DLD1 (cell line): ENCODE results near the gene CCNH.

Experiments used
- in situ Hi-C: cut with HindIII; loops from 2 replicates; pipeline ENCODE4 v1.10.0; 2017; ENCODE audit warnings: low sequenced_read_pairs

Gene CCNH

DNA sequence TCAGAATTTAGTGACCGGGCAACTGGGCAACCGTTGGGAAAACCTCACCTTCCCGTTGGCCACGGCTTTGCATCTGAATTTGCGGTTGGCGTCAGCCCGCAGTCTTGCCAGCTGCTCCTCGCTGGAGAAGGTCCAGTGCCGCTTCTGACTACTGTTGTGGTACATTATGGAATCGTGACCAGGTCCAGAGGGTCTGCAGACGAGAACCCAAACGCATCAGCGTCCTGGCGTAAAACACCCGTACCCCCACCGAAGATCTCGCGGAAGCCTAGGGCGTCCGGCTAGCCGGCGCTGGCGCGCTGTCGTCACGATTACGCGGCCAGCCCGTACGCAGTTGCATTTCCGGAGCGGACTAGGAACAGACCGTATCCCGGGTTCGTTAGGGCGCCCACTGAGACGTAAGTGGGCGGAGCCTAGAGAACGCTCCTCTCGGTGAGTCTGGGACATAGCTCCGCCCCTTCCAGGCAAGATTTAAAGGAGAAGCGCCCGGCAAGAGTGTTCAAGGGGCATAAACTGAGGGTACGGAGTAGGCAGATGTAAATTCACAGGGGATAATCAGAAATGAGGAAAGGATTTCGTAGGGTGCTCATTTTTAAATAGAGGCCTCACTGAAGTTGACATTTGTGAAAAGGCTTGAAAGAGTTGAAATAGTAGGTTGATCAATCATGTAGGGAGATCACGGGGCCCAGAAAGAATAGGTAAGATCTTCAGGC is at the start of gene CCNH:
CCNH (minus strand) TSS at position 301 of the 713 bp plus-strand sequence; CDS start at position 165, 136 bp downstream.
- in situ Hi-C loops = no loop called here

DNA sequence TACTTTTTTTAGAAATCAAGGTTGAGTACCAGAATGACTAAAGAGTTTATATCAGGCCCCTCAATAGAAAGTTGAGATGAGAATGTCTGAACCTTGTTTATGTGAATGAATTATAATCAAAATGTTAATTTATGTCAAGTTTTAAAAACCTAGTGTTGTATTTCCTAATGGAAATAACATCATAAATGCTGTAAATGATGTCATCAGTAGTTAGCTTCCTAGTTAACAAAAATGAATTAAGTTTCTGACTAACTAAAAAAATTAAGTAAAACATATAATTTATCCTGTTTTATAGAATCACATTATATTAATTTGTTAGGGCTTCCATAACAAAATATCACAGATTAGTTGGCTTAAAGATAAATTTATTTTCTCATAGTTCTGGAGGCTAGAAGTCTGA is 45.0 kb upstream of the CCNH start:
- in situ Hi-C loops = no loop called here

DNA sequence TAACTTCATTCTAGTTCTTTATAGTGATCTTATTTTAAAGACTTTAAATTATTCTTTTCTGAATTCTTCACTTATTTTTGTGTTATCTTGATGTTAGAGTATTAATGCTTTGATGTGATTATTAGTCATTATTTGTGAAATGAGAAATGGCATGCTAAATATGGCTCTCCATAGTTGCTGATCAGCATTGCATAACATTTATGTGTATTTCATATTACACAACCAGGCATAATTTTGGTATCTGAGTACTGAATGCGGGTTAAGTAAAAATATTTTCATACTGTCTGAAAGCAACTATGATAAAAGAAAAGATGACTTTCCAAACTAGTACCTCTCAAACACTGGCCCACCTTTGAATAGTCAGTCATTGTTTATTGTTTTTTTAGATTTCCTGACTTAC is 41.1 kb upstream of the CCNH start:
- in situ Hi-C loops = no loop called here

DNA sequence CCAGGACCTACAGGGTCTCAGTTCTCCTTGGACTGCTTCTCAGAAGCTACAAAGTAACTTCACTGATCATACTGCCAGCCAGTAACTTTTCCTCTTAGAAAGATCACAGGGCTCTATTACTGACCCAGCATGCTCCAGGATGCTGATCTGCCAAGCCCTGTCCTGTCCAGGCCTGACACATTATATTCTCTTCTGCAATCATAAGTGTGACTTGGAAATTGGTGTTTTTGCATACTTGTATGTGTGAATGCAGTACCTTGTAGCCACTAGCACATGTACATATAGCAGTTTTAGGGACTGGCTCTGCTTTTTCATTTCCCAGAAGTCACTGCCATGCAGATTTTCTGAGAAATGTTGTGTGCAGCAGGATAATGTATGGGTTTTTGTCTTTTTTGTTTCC is 40.1 kb upstream of the CCNH start:
- in situ Hi-C loops = no loop called here

DNA sequence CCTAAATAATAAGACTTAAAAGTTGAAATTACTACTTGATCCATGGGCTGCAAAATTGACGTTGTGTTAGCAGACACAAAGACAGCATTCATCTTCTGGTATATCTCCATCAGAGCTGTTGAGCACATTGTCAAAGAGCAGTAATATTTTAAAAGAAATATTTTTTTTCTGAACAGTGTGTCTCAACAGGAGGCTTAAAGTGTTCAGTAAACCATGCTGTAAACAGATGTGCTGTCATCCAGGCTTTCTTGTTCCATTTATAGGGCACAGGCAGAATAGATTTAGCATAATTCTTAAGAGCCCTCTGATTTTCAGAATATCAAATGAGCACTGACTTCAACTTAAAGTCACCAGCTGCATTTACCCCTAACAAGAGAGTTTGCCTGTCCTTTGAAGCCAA is 29.7 kb upstream of the CCNH start:
- in situ Hi-C loops = no loop called here

DNA sequence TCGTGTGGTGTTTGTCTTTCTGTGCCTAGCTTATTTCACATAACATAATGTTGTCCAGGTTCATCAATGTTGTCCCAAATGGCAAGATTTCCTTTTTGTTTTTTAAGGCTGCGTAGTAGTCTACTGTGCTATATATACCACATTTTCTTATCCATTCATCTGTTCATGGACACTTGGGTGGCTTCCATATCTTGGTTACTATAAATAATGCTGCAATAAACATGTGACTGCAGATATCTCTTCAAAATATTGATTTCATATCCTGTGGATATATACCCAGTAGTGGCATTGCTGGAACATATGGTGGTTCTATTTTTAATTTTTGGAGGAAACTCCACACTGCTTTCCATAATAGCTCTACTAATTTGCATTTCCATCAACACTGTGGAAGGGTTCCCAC is 25.5 kb upstream of the CCNH start:
- in situ Hi-C loops = no loop called here

DNA sequence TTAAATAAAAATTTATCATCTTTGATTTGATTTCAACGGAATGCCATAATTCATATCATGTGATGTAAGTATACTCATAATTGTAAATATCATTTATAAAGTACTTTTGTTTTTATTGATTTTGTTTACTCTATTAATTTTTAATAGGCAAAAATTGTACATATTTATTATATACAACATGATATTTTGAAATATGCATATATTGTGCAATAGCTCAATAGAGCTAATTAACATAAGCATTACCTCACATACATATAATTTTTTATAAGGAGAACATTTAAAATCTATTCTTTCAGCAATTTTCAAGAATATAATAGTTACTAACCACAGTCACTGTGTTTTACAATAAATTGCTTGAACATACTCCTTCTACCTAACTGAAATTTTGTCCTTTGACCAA is 25.0 kb upstream of the CCNH start:
- in situ Hi-C loops = no loop called here

DNA sequence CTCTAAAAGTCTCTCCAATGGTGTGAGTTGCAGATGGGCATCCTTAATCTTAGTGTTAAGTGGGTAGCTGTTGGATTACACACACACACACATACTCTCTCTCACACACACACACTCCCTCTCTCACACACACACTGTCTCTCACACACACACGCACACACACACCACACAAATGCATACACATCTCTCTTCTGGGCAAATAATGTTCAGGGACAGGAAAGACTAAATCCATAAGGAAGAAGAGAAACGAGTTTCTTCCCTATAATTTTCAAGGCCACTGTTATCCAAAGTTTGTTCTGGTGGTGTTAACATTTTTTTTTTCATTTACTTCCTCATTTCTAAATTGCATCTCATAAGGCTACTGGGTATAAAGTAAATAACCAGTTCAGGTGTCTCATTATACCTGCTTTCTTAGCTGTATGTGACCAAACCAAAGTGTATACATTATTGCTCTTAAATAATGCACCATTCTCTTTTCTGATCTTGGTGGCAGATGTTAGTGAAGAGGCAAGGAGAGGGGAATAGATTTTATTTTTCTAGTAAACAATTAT is 22.5 kb upstream of the CCNH start:
- in situ Hi-C loops = no loop called here

DNA sequence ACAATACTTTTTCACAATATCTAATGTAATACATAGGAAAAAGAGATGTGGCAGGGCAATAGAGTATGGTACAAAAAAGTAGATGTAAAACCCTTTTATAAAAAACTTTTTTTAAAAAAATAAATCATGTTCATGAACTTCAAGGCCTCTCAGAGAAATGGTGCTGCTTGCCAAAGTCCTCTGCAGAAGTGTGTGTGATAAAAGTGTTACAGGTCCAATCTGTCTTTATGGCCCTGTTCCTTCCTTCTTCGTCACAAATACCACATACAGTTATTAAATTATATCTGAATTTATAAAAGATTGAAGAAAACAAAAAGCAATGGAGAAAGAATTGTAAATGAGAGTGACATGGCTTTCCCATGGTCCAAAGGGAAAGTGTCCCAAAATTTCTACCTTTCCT is 21.7 kb upstream of the CCNH start:
- in situ Hi-C loops = no loop called here

DNA sequence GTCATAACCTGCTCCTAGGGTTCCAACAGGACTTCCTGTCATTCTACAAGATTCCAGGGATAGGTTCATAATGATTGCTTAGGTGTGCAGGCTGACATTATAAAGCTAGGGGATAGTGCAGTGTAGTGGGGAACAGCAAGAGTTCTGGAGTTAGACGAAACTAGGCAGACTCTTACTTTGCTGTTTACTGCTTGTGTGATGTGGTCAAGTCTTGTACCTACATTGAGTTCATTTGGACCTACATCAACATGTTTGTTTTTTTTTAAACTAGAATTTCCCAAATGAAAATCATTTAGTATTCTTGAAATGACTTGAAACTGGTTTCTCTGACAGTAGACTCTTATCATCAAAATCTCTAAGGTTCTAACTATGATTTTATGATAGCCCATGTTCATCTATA is 21.2 kb upstream of the CCNH start:
- in situ Hi-C loops = no loop called here

DNA sequence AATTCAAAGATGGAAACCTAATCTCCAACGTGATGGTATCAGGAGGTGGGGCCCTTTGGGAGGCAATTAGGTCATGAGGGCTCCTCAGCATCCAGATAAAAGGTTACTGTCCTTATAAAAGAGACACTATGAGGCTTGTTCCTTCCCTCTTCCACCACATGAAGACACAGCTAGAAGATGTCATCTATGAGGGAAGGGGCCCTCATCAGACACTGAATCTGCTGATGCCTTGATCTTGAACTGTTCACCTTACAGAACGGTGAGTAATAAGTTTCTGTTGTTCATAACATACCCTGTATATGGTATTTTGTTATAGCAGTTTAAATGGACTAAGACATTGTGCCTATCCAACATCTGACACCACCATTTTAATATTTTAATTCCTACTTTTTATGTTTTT is 19.7 kb upstream of the CCNH start:
- in situ Hi-C loops = no loop called here

DNA sequence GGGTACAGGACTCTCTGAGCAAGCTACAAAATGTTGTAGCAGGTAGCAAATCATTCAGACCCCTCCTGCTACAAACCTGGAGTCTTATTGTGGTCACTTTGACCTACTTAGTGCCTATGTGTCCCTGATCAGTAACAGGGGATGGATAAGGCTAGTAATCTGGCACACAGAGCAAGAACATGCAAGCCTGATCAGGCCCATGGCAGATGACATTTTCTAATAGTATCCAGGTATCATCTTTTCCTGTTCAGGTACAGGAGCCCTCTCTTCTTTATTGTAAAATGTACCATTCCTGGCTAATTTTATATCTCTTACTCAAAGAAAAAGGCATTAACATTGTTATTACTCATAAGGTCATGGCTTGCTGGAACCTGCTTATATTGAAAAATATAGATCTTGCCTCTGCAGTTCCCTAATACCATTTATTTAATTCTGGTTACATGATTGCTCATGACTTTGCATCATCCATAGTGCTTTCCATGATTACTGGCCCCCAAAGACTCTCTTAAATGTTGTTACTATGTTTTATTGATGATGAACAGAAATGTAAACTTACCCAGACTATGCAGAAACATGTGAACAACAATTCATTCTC is 18.2 kb upstream of the CCNH start:
- in situ Hi-C loops = no loop called here

DNA sequence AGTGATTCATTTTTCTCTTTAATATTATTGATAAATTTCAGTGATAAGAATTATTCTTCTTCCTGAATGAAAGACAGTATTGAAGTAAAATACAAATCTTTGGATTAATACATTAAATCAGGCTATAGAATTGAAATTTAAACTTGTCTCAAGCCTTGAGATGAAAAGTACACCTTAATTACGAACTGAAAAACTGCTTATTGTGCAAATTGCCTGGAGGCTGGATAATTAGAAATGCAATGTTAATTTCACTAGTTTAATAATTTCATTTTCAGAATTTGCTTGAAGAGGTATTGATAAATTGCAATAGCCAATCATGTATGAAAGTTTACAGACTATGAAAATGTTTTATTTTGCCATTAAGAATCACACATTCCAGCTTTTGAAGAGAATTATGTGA is 11.0 kb upstream of the CCNH start:
- in situ Hi-C loops = no loop called here

DNA sequence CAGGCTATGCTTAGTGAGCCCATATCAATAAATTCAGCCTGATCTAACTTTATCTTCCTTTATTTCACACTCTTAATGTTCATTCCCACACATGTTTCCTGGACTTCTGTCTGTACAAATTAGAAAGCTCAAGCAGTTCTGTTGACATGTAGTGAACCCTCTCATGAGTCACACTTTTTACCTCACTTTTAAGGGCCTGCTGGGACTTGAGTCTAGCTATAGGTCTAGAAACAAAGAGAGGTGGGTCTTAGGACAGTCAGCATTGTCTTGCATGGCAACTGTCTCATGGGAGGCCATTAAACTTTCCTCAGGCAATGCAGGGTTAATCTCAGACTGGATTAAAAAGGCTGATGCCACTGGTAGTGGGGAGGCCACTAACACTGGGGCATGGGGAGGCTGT is 8.6 kb upstream of the CCNH start:
- in situ Hi-C loops = no loop called here

DNA sequence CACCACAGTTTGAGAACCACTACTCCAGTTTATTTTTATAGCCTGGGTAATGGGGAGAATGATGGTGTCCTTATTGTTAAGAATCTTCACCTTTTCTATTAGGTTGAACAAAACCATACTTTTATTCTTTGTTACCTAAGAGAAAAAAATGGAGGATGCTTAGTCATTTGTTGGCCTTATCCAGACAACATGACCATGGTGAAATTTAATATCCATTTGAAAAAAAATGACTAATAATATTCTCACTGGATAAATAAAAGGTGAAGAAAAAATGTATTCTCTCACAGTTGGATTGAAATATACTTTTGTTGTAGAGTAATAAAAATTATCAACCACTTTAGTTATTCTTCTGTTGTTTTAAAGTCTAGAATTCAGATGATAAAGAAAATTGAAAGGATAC is 5.8 kb upstream of the CCNH start:
- in situ Hi-C loops = no loop called here

DNA sequence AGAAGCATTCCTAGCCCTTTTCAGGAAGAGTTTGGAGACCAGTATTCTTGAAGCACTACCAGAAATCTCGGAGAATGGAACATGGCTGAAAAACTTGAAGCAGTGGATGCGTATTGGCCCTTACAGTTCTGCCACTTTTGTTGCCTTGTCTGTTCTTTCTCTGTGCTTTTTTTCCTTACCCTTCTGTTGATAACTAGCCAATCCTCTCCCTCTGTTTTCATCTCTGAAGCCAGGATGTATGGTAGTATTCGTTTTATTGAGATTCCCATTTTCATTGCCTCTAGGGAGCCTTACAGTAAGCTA is 564 bp upstream of the CCNH start:
- in situ Hi-C loops = no loop called here

DNA sequence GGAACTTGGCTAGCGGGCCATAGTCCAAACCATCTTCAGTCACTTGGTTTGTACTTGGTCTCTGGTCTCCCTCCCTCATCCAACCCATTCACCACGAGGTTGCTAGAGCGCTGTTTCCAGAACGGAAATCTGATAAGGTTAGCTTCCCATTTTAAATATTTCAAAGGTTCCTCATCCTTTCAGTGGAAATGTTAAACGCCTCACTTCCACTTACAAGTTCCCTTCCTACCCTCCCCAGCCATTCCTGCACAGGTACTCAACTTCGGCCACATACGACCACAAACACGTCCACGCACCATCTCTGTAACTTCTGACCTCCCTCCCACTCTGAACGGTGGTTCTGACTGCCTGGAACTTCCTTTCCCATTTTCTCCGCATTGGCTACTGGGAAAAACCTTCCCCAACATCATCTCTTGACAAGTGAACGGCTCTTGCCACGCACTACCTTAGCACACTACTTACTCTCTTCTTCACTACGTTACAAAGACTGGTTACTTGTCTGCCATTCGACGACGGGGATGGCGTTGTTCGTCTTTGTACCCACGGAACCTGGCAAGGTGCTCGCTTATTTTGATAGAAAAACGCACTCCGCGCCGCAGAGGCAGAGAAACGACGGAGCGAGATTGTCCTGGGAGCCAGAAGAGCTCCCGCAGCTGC is 629 bp downstream of the CCNH start:
- in situ Hi-C loops = no loop called here

DNA sequence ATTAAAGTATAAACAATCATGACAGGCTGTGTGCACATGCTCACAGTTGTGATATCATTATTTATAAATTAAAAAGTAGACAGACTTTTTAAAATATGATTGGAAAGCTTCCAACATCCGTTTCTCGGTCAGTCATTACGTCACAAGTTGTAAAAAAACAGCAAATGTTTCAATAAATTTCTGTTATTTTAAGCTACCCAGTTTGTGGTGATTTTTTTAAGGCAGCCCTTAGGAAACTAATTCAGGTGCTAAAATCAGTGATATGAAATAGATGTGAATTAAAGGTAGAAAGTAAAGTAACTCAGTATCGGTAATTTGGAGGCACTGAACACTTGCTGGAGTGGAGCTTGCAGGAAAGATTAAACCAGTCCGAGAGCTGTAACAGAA is 1.2 kb downstream of the CCNH start:
- in situ Hi-C loops = no loop called here

DNA sequence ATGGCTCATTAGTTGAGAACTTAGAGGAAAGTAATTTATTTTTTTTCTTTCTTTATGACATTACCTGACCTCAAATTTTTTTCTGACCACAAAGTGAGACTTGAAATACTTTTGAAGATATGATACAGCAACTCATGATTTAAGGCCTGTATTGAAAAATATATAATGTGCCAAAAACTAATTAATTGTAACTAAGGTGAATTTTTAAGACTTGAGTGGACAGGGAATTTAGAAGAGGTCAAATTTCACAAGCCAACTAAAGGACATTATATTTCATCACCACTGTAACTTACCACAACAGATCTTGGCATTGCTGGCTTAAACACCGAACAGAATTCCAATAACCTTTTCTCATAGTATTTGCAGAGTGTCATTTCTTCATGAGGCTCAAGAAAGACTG is 1.8 kb downstream of the CCNH start:
- in situ Hi-C loops = no loop called here

DNA sequence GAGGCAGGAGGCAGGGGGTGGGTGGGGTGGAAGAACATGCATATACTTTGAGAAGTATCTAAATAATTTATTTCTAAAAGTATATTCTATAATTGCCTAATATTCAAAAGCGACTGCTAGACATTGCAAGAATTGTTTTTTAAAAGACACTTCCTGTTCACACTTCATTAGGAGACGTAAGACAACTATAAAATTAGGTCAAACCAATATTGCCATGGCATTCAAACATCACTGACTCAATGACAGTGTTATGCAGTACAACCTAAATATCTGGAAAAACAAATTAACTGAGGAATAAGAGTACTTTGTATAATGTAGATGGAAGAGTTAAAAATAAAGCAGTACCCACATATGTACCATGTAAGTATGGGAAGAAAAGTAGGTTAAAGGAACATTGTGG is 4.5 kb downstream of the CCNH start:
- in situ Hi-C loops = no loop called here

DNA sequence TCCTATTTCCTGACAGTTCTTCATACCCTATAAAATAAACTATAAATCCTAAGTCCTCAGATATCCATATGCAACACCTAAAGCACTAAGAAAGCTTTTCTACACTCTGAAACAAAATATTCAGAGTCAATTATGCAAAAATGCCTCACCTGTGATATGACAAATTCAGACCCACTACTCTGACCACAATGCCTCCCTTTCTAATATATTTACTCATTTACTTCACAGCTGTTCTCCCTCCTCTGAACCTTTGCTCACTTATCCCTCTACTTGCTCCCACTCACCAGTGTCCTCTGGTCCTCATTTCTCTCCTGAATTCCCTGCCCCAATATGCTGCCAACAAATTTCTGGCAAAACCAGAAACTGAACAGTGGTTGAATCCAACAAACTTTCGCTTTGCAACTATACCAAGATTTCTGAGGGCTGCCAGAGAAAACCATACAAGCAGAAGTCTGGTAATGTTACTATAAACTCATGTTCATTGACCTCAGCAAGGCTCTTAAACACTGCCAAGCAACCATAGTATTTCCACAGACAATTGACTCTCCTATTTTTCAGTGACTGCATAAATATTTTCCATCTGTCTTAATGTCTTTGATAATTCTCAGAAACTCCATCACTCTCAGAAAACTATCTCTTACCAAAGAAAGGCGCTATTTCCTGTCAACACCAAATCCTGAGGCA is 7.1 kb downstream of the CCNH start:
- in situ Hi-C loops = no loop called here

DNA sequence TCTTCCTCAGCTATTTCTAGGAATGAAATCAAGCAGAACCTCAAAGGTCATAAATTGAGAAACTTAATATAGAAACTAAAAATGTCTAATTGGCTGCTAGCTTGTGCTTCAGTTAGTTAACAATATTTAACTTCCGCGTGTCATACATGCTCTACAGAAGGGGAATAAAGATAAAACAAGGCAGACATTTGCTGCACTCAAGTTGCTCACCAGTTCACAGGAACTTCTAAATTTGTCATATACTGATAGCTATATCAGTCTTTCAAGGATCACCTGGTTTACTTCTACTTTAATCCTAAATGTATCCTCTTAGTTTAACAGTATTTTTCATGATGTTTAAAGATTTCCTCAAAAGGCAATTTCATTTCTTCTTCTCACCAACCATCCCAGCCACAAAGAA is 8.4 kb downstream of the CCNH start:
- in situ Hi-C loops = no loop called here
